ENCODE data around the gene INHBE. TPM values are rescaled to one million over a fixed set of nuclear protein-coding genes. Genes with fewer than 3 reads are reported as not detected.
A peak's percentile ranks its signal among the peaks of the same experiment; 100 is the strongest.

Gene INHBE
- total RNA-seq, 1 donor from 2014 or later: 1.2 TPM

DNA sequence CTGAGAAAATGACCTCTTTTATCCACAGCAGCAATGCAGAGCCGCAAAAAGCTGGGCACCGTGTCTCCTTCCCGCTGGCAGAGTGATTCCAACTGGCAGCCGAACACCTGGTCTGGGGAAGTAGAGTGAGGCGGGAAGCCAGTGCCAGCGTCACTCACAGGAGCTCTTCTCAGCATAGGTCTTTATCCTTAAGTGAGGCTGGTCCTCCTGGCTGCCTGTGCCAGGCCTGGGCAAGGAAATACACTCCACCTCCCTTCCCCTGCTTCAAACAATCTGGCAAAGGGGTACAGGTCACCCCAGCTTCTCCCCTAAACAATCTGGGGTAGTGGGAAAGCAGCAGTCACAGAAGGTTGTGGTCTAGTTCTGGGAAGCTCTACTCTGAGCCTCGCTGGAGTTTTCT is 19.8 kb downstream of the INHBE start:
- Mint-ChIP-seq H3K4me3 (ENCODE audit: low read depth) (no peak overlapping the region), H3K4me1 (ENCODE audit: low read depth) (peaks cover 6% of the 10 kb centered on the region), H3K27me3 (peaks cover 86% of the 10 kb centered on the region), H3K9me3 (ENCODE audit: low read depth) (no peaks in the 10 kb centered on the region), H3K27ac (no peak overlapping the region), H3K36me3 (ENCODE audit: insufficient read depth) (no peaks in the 10 kb centered on the region)
- no peak for DNase-seq (ENCODE audit: low spot score, unreplicated experiment)
- TF ChIP-seq, protein P1, sequence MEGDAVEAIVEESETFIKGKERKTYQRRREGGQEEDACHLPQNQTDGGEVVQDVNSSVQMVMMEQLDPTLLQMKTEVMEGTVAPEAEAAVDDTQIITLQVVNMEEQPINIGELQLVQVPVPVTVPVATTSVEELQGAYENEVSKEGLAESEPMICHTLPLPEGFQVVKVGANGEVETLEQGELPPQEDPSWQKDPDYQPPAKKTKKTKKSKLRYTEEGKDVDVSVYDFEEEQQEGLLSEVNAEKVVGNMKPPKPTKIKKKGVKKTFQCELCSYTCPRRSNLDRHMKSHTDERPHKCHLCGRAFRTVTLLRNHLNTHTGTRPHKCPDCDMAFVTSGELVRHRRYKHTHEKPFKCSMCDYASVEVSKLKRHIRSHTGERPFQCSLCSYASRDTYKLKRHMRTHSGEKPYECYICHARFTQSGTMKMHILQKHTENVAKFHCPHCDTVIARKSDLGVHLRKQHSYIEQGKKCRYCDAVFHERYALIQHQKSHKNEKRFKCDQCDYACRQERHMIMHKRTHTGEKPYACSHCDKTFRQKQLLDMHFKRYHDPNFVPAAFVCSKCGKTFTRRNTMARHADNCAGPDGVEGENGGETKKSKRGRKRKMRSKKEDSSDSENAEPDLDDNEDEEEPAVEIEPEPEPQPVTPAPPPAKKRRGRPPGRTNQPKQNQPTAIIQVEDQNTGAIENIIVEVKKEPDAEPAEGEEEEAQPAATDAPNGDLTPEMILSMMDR (IDR thresholded peaks at IDR 0.05; ENCODE audit: unreplicated experiment): no peak

DNA sequence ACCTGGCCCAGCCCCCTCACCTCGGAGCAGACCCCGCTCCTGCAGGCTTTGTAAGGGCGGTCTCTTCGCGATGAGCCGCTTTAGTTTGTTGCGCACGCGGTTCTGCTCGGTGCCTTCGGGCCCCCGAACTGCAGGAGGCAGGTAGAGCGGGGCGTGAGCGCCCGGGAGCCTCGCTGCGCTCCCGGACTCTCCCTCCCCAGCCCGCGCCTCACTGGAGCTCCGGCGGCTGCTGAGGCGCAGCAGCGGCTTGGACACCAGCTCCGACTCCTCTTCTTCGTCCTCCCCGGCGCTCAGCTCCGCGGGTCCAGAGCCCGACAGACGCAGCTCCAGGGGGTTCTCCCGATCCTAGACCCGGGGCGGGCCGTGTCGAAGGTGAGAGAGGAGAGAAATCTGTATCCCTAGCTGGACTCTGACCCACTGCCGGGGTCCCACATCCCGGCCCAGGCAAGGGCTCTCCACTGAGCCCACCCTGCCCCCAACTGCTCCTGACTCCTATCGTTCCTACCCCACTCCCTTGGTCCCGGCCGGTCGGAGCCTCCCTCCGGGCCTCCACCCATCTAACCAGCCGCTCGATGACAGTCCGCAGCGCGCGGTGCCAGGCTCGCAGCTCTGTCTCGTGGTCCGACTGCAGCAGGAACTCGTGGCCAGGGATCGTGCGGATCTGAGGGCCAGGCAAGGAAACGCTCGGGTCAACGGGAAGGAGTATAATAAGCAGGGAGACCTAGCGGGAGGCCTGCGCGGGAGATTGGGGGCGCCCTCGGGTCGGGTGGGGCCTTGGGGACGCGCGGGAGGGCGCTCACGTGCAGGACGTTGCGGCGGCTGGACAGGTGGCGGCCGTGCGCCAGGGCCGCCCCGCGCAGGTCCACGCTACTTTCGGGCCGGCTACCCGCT is 20.4 kb downstream of the INHBE start:
- Mint-ChIP-seq H3K27me3 (peaks cover 91% of the 10 kb centered on the region), H3K4me3 (ENCODE audit: low read depth) (peak overlapping the region; percentile 55), H3K27ac (no peak overlapping the region), H3K9me3 (ENCODE audit: low read depth) (no peaks in the 10 kb centered on the region), H3K36me3 (ENCODE audit: insufficient read depth) (no peaks in the 10 kb centered on the region), H3K4me1 (ENCODE audit: low read depth) (peaks cover 6% of the 10 kb centered on the region)
- DNase-seq (ENCODE audit: low spot score, unreplicated experiment): no peak
- TF ChIP-seq, protein P1 (IDR thresholded peaks at IDR 0.05; ENCODE audit: unreplicated experiment): no peak

DNA sequence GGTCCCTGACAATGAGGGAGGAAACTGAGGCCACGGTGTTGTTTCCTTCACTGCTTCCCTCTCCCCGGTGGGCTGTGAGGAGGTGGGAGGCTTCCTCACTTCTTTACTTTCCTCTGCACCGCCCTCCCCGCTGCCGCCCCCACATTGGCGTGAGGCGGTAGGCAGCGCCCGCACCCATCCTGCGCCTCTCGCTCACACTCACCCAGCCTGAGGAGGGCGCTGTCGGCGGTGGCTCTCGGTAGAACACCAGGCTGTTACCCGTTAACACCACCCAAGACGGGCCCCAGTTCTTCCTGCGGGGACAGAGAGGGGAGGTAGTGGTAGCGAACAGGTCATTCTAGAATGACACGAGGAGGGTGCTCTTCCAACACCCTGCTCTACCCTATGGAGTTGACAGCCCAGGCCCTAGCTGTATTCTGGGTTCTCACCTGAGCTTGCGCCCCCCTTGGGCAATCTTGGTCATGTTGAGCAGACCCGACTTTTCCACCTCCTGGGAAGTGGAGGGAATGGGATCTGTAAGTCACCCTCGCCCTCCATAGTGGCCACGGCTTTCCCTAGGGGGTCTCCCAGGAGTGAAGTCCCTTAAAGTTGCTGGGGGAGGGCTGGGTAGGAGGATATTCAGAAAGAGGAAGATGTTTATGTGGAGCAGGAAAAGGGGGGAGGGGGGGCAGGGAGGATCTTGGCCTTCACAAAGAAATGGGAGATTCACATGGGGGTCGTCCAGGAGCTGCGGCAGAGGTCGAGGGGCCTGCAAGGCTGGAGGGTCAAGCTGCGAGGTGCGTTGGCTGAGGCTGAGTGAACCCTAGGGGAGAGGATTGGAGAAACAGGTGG is 21.3 kb downstream of the INHBE start:
- no peak overlapping the region for H3K27ac Mint-ChIP-seq
- H3K27me3 Mint-ChIP-seq: peaks cover 95% of the 10 kb centered on the region
- peaks cover 6% of the 10 kb centered on the region for H3K4me1 Mint-ChIP-seq (ENCODE audit: low read depth)
- TF ChIP-seq, protein P1 (IDR thresholded peaks at IDR 0.05; ENCODE audit: unreplicated experiment): peak; percentile 31
- DNase-seq (ENCODE audit: low spot score, unreplicated experiment): no peak
- no peaks in the 10 kb centered on the region for H3K36me3 Mint-ChIP-seq (ENCODE audit: insufficient read depth)
- no peaks in the 10 kb centered on the region for H3K9me3 Mint-ChIP-seq (ENCODE audit: low read depth)
- peak overlapping the region; percentile 56 for H3K4me3 Mint-ChIP-seq (ENCODE audit: low read depth)

DNA sequence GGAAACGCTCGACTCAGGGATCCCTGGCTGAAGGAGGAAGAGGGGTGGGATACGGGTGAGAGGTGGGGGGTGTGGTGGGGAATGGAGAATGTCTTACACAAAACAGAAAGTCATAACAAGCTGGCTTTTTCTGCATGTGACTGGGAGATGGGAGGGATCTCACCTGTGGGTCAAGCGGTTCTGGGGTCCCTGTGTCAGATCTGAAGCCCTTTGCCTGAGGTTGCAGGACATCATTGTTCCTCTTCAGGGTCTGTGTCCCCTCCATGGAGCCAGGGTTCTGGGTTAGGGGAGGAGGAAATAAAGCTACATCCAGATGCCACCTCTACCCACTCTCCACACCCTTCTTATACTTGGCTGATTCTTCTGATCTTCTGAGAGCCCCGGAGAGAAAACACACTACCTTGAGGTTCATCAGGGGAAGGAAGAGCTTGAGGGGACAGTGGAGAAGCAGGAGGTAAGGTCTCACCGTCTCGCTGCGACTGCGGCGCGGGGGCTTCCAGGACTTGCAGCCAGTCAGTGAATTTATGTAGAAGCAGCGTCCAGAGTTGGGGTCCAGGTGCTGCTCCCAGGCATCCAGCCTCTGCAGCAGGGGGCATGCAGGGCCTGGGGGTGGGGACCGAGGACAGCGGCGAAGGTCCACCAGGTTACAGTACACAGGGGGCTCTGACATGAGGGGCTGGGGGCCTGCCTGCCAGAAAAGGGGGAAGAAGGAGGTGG is 22.0 kb downstream of the INHBE start:
- Mint-ChIP-seq H3K36me3 (ENCODE audit: insufficient read depth) (no peaks in the 10 kb centered on the region), H3K4me1 (ENCODE audit: low read depth) (peaks cover 6% of the 10 kb centered on the region), H3K27me3 (peaks cover 94% of the 10 kb centered on the region), H3K27ac (no peak overlapping the region), H3K4me3 (ENCODE audit: low read depth) (no peak overlapping the region), H3K9me3 (ENCODE audit: low read depth) (no peaks in the 10 kb centered on the region)
- TF ChIP-seq, protein P1 (IDR thresholded peaks at IDR 0.05; ENCODE audit: unreplicated experiment): no peak
- no peak for DNase-seq (ENCODE audit: low spot score, unreplicated experiment)
